HG02870 (cell line): ENCODE measurements around the gene COG2.
"Not testable (repeated sequence)": the region's sequence is repeated elsewhere in the genome, so short reads cannot be mapped to it uniquely, and the experiment has no call there.

Experiments used
- ATAC-seq: cut with Tn5 transposase; IDR thresholded peaks from one replicate; pipeline ENCODE4 v1.9.1; 2021; ENCODE audit warnings: mild to moderate bottlenecking, moderate library complexity; ENCODE audit not compliant: unreplicated experiment

Gene COG2

GRCh38 chr1:230698964-230699363, 56.7 kb downstream of the COG2 start:
- not testable (repeated sequence) for ATAC-seq

- ATAC-seq = no peak
Observed at GRCh38 chr1:230699716-230700115, 57.4 kb downstream of the COG2 start.

- ATAC-seq = no peak
Observed at GRCh38 chr1:230700132-230700531, 57.9 kb downstream of the COG2 start.

DNA sequence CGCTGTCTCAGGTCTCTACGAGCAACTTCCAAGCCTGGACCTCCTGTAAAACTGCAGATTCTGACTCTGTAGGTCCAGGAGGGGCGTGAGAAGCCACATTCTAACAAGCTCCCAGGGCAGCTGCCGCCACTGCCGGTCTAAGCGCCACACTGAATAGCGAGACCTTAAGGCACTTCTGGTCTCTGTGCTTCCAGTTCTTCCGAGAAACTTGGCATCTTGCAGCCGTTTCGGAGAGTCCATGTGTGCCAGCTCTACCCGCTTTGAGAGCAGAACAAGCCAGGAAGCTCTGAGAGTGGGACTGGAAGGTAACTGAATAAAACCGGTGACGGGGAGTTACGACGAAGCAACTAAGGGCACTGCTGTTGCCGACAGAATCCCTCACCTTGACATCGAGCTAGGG, 59.2 kb downstream of the COG2 start:
- no peak for ATAC-seq

DNA sequence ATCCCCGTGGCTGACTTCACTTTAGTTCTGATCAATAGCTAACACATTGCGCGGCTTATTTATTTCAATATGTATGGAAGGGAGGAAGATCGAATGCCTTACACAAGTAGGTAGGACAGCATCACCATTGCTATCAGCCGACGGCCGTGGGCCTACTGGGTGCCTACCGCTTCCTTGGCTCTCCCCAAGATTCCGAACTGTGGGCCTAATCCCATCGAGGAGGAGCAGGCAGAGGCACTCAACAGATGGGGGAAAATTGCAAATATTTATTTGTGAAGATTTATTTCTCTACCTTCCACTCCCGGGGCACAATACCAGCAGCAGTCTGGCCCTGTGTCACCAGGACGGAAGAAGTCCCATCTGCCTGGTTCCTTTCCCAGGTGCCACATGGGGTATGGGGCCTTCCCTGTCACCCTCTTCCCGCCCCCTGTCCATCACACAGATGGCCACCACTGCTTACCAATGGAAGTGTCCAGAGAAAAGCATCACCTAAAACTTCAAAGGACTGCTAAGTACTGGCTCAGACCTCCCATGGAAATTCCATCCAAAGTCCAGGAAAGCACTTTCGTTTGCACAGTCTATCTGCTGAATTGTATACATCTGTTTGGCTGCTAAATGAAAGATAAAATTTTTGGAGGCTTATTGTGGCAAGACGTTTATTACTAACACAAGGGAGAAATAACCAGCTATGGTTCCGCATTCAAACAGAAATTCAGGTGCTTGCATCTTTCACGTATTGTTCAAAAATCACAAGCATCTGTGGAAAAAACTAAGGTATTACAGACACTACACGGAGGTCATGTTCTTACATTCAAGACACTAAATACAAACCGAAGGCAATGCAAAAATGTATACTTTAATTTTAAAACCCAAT, 59.9 kb downstream of the COG2 start:
- ATAC-seq = no peak

DNA sequence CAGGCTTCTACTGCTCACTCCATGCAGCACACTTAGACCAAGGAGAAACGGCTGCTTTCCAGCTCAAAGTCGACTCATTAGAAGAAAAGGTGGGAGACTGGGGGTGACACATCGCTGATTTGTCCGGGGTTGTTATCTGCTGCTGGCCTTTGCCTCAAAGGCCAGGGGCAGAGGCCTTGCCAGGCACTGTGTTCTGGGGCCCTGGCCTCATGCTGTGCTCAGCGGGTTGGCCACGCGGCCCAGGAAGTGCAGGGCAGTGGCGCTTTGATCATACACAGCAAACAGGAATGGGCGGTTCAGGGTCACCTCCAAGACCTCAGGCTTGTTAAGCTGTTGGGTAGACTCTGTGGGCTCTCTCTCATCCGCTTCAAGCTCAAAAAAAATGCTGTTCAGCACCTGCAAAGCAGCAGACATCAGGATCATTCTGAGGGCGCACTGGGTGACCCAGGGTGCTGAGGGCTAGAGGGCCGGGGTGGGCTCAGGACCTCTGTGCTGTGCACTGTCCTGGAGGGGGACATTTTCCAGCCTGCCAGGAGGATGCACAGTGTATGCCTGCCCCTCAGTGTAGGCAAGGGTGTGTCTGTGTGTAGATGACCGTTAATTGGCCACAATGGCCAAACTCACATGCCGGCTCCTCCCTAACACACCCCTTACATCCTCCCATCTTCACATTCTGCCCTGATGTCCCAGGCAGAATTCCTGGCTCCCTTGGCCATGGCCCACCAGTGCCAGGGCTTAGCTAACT, 60.8 kb downstream of the COG2 start:
- no peak for ATAC-seq

- ATAC-seq = no peak
Observed at GRCh38 chr1:230703679-230704385, 61.6 kb downstream of the COG2 start.

DNA sequence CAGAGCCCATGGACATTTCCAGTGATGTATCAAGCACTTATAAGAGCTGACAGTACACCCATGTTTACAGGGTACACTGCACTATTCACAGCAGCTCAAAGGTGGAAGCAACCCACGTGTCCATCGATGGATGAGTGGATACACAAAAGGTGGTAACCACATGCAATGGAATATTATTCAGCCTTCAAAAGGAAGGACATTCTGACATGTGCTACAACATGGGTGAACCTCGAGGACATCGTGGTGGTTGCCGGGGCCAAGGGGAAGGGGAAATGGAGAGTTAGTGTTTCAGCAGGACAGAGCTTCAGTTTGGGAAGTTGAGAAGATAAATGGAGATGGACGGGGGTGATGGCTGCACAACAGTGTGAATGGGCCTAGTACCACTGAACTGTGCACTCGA, 62.5 kb downstream of the COG2 start:
- no peak for ATAC-seq

GRCh38 chr1:230705289-230706019, 63.2 kb downstream of the COG2 start:
- ATAC-seq = no peak

GRCh38 chr1:230706020-230706699, 63.9 kb downstream of the COG2 start:
- no peak for ATAC-seq

- ATAC-seq = no peak
Observed at GRCh38 chr1:230706887-230707731, 64.8 kb downstream of the COG2 start.

DNA sequence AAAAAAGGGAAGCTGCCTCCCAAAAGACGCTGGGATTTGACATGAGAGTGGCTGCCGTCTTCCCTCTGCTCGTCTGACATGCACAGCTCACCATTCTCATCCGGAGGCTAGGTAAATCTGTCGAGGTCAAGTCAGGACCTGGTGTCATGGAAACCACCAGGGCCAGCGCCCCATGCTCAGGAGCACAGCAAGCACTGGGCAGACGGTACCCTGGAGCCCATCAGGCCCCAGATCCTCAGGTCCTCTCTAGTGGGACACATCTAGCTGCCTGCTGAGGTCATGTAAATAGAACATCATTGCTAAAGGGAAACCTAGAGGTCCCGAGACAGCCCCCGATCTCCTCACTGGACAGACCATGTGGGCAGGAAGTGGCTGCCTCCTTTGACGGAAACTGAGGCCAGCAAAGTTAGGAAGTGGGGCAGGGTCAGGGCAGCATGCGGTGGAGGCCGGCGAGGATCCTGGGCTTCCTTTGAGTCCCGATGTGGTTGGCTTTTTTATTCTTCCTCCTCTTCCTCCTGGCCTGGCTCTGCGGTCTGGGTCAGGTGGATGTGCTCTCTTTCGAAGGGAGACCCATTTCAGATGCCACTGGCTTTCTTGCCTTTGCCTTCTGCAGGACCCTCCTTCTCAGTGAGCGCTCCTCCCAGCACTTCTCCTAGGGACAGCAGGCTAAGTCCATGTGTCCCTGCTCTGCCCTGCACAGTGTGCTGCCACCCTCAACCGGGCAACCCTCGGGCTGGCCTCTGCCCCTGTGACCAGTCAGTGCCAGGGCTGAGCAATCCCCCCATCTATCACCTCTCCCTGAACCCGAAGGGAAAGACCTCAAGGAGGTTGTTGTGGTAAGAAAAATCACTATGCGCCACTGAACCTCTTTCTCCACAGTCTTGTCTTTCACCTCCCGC, 65.7 kb downstream of the COG2 start:
- no peak for ATAC-seq

- no peak for ATAC-seq
Observed at GRCh38 chr1:230708631-230709580, 66.6 kb downstream of the COG2 start.

GRCh38 chr1:230709619-230710542, 67.6 kb downstream of the COG2 start:
- no peak for ATAC-seq

DNA sequence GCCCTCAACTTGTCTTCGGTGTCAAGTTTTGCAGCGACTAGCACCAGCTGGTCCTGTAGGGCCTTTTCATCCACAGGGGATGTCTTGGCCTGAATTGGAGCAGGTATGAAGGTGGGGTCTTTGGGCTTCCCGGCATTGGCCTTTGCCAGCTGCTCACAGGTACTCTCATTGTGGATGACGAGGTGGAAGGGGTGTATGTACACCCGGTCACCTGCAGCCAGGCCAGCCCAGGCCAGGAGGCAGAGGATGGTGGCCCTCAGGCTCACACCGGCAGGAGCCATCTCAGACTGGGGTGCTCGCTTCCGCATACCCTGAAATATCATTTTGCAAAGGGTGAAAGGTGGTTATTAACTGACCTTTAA, 68.2 kb downstream of the COG2 start:
- ATAC-seq = no peak

DNA sequence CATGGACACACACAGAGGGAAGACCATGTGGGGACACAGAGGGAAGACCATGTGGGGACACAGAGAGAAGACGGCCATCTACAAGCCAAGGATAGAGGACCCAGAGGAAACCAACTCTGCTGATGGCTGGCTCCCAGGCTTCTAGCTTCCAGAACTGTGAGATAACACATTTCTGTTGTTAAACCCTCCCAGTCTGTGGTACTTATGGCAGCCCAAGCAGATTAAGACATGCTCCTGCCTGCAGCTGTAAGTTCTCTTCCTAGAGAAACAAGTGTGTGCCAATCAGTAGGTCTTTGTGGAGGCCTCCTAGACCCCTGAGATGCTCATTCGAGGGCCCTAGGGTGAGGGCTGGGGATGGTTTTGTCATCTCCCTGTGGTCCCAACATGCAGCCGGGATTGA, 69.0 kb downstream of the COG2 start:
- ATAC-seq = no peak
